Stimulated activated effector memory CD8-positive, alpha-beta T cell treated with anti-CD3 and anti-CD28 coated beads, Interleukin-12 subunit alpha, Interleukin-12 subunit beta, amount 100 ng/mL, for 72 hours (primary cell): Measurements from ENCODE around the gene EEIG2.
"Not testable (repeated sequence)": the region's sequence is repeated elsewhere in the genome, so short reads cannot be mapped to it uniquely, and the experiment has no call there.

Source experiments
- ATAC-seq: fragments of 150-1000 bp; cut with Tn5 transposase; 2 replicates; pipeline ENCODE4 v1.10.0; 2021
- DNase-seq, 2 donors: peaks; one replicate each; pipeline ENCODE4 v3.0.0; 2021 to 2022; ENCODE audit warnings: low spot score in 2 of 2
- H3K27ac Mint-ChIP-seq: one replicate; pipeline ENCODE4 v1.8.0; 2022; ENCODE audit warnings: mild to moderate bottlenecking, mixed read lengths
- H3K36me3 Mint-ChIP-seq: one replicate; pipeline ENCODE4 v1.8.0; 2022; ENCODE audit warnings: mild to moderate bottlenecking, mixed read lengths
- H3K4me1 Mint-ChIP-seq: one replicate; pipeline ENCODE4 v1.8.0; 2022; ENCODE audit warnings: mixed read lengths
- H3K4me3 Mint-ChIP-seq: one replicate; pipeline ENCODE4 v1.8.0; 2022; ENCODE audit warnings: mild to moderate bottlenecking, mixed read lengths
- H3K9me3 Mint-ChIP-seq: one replicate; pipeline ENCODE4 v1.8.0; 2022; ENCODE audit warnings: mixed read lengths

Gene EEIG2

DNA sequence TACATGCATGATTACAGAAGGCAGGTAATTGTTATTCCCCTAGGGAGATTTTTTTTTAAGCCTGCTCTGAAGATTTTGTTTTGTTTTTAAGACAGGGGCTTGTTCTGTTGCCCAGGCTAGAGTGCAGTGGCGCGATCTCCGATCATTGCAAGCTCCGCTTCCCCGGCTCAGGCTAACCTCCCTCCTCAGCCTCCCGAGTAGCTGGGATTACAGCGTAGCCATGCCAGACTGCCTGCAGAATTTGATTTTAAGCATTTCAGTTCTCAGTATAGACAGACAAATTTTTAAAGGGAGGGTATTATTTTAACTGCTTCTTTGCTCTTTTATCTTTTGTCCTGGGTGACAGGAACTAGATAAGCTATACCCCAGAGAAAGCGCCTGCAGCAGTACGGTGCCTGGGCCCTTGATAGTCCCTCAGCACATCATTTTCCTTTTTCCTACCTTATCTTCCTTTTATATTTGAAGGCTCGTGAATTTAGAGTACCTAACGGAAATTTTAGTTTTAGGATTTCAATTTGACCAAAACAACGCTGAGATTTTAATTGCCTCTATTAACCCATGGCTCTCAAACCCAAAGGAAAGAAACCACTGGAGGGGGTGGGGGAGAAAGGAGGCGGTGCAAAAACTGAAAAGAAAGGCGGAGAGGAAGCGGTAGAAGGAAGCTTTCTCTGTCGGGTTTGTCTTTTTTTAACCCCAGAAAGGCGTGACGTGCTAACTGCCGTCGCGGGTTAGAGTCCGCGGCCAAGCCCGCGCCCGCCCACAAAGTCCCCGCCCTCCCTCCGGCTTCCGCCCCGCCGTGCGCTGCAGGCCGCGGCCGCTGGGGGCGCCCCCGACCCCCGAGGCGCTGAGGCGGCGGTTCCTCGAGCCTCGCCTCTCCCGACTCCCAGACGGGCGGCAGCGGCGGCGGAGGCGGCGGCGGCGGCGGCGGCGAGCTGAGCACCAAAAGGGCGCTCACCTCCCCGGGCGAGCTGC is at the start of gene EEIG2:
Gene EEIG2 (plus strand): TSS at position 886 of the 972 bp plus-strand sequence. CDS start 329 bp downstream, outside the sequence.
- Mint-ChIP-seq H3K27ac (peak within 1 kb of the TSS; percentile 77), H3K9me3 (no peaks in the 10 kb centered on the region), H3K4me3 (peak within 1 kb of the TSS; percentile 92), H3K4me1 (peaks cover 25% of the 10 kb centered on the region), H3K36me3 (peaks cover 12% of the 10 kb centered on the region)
- peak; percentile 92 to 96 for DNase-seq
- peak; percentile 87 for ATAC-seq

DNA sequence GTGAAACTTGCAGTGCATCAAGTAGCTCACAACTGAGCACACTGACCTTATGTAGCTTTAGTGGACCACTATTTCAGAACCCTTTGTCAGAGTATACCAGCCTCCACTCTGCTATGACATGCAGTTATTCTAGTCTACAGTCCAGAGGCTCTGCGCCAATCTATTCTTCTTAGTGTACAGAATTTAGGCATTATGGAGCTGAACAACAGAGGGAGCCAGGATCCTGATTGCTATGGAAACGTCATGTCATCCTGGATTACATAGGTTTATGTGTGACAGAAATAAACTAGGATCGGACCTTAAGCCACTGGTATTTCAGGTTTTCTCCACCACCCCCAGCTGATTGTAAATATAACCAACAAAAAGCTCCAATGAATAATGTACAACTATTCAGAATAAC is 48.1 kb upstream of the EEIG2 start:
- Mint-ChIP-seq H3K4me1 (no peaks in the 10 kb centered on the region), H3K9me3 (no peaks in the 10 kb centered on the region), H3K4me3 (no peak overlapping the region), H3K36me3 (no peaks in the 10 kb centered on the region), H3K27ac (no peak overlapping the region)
- DNase-seq (no peak), ATAC-seq (no peak)

DNA sequence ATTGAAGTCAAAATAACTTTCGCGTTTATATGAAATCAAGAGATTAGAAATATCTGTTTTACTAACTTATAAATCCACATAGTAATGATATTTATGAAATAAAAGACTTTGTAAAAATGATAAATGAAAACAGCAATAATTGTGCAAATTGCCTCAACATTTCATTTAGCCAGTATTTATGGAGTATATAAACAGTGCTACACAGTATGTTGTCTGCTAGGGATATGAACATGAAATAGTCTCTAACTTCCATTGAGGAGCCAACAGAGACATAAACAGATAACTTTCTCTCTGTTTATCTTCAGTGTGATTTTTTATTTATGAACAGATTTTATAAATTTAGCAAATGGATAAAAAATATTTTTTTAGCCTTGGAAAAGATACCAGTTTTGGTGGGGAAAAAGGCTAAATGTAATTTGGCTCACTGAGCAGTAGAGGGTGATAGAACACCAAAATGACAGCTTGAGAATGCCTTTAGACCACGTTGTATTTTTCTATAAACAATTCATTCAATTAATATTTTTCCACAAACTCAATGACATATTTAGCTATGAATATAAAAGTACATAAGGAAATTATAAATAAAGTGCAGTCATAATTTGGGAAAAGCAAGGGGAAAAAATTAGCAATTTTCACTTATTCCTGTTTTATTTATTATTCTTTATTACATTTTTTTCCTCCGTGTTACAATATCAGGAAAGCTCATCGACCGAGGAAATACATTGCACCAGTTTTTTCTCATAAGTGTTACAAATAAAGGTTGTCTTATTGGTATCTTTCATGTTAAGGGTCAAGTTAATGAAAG is 47.5 kb upstream of the EEIG2 start:
- no peaks in the 10 kb centered on the region for H3K36me3 Mint-ChIP-seq
- H3K9me3 Mint-ChIP-seq: no peaks in the 10 kb centered on the region
- H3K4me3 Mint-ChIP-seq: no peak overlapping the region
- ATAC-seq (no peak), DNase-seq (no peak)
- no peak overlapping the region for H3K27ac Mint-ChIP-seq
- H3K4me1 Mint-ChIP-seq: no peaks in the 10 kb centered on the region

DNA sequence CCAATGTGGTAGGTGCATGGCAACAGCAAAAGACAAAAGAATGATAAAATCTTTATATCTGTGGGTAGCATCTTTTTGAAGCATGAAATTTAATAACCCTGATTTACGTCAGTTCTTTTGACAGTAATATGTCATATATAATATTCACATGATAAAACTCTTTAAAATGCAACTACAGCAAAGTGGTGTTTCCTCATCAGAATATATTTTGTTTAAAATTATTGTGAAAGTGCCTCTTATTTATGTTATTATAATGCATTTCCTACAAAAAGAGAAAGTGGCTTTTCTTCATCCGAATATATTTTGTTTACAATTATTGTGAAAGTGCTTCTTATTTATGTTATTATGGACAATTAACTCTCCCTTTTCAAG is 46.9 kb upstream of the EEIG2 start:
- Mint-ChIP-seq H3K27ac (no peak overlapping the region), H3K4me1 (no peaks in the 10 kb centered on the region), H3K4me3 (no peak overlapping the region), H3K9me3 (no peaks in the 10 kb centered on the region), H3K36me3 (no peaks in the 10 kb centered on the region)
- ATAC-seq: no peak
- DNase-seq: no peak

DNA sequence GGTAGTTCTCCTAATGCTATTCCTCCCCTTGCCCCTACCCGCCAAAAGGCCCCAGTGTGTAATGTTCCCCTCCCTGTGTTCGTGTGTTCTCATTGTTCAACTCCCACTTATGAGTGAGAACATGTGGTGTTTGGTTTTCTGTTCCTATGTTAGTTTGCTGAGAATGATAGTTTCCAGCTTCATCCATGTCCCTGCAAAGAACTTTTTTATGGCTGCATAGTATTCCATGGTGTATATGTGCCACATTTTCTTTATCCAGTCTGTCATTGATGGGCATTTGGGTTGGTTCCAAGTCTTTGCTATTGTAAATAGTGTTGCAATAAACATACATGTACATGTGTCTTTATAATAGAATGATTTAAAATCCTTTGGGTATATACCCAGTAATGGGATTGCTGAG is 46.0 kb upstream of the EEIG2 start:
- not testable (repeated sequence) for H3K9me3 Mint-ChIP-seq, H3K4me3 Mint-ChIP-seq, H3K36me3 Mint-ChIP-seq, DNase-seq, H3K4me1 Mint-ChIP-seq, H3K27ac Mint-ChIP-seq, ATAC-seq

DNA sequence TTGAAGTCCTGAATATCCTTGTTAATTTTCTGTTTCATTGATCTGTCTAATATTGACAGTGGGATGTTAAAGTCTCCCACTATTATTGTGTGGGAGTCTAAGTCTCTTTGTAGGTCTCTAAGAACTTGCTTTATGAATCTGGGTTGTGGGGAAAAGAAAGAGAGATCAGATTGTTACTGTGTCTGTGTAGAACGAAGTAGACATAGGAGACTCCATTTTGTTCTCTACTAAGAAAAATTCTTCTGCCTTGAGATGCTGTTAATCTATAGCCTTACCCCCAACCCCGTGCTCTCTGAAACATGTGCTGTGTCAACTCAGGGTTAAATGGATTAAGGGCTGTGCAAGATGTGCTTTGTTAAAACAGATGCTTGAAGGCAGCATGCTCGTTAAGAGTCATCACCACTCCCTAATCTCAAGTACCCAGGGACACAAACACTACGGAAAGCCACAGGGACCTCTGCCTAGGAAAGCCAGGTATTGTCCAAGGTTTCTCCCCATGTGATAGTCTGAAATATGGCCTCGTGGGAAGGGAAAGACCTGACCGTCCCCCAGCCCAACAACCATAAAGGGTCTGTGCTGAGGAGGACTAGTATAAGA is 42.5 kb upstream of the EEIG2 start:
- not testable (repeated sequence) for H3K27ac Mint-ChIP-seq, DNase-seq, H3K4me3 Mint-ChIP-seq, H3K36me3 Mint-ChIP-seq, ATAC-seq, H3K9me3 Mint-ChIP-seq, H3K4me1 Mint-ChIP-seq

DNA sequence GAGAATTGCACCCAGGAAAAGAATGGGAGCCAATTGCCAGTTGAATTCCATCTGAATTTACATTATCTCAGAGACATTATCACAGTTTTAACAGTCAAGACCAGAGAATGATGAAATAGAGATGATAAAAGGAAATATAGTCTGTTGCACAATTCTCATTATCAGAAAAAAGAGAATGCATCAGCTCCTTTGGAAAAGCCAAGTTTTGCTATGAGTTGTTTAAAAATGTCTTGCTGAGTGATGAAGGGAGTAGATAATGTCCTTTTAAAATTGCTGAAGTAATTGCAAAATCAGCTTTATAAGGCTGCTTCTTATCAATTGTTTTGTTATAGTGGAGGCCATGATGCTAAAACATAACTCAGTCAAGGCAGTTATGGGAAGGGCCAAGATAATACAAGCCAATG is 37.9 kb upstream of the EEIG2 start:
- Mint-ChIP-seq H3K27ac (no peak overlapping the region), H3K4me1 (no peaks in the 10 kb centered on the region), H3K9me3 (peaks cover 3% of the 10 kb centered on the region), H3K36me3 (no peaks in the 10 kb centered on the region), H3K4me3 (no peak overlapping the region)
- no peak for DNase-seq
- no peak for ATAC-seq

DNA sequence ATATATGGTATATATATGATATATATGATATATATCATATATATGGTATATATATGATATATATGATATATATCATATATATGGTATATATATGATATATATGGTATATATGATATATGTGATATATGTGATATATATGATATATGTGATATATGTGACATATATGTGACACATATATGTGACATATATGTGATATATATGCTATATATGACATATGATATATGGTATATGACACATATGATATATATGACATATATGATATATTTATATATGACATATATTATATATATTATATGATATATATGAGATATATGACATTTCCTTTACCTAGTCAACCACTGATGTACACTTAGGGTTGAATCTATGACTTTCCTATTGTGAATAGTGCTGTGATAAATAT is 36.1 kb upstream of the EEIG2 start:
- no peak overlapping the region for H3K27ac Mint-ChIP-seq
- no peak overlapping the region for H3K4me3 Mint-ChIP-seq
- H3K36me3 Mint-ChIP-seq: no peaks in the 10 kb centered on the region
- DNase-seq (no peak), ATAC-seq (no peak)
- peaks cover 3% of the 10 kb centered on the region for H3K9me3 Mint-ChIP-seq
- no peaks in the 10 kb centered on the region for H3K4me1 Mint-ChIP-seq

DNA sequence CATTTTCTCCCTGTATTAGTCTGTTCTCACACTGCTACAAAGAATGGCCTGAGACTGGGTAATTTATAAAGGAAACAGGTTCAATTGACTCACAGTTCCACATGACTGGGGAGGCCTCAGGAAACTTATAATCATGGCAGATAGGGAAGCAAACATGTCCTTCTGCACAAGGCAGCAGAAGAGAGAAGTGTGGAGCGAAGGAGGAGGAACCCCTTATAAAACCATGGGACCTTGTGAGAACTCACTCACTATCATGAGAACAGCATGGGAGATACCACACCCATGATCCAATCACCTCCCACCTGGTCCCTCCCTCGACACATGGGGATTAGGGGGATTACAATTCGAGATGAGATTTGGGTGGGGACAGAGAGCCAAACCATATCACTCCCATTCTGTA is 35.2 kb upstream of the EEIG2 start:
- Mint-ChIP-seq H3K9me3 (peaks cover 3% of the 10 kb centered on the region), H3K4me3 (no peak overlapping the region), H3K4me1 (no peaks in the 10 kb centered on the region), H3K27ac (no peak overlapping the region), H3K36me3 (no peaks in the 10 kb centered on the region)
- DNase-seq (no peak), ATAC-seq (no peak)

DNA sequence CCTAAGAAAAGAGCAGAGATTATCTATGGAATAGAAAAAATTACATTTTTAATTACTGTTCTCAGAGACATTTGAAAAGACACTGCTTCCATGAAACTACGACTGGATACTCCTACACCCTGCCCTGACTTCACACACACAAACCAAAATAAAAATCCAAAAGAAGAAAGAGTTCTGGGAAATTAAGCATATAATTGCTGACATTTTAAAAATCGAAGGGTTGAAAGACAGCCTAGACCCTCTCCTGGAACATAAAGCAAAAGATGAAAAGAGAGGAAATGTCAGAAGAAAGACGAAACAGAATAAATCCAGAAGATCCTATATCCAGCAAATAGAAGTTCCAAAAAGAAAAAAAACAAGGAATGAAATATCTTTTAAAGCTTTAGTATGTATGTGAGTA is 32.8 kb upstream of the EEIG2 start:
- Mint-ChIP-seq H3K36me3 (no peaks in the 10 kb centered on the region), H3K4me3 (no peak overlapping the region), H3K9me3 (peaks cover 3% of the 10 kb centered on the region), H3K27ac (no peak overlapping the region), H3K4me1 (no peaks in the 10 kb centered on the region)
- no peak for ATAC-seq
- no peak for DNase-seq

DNA sequence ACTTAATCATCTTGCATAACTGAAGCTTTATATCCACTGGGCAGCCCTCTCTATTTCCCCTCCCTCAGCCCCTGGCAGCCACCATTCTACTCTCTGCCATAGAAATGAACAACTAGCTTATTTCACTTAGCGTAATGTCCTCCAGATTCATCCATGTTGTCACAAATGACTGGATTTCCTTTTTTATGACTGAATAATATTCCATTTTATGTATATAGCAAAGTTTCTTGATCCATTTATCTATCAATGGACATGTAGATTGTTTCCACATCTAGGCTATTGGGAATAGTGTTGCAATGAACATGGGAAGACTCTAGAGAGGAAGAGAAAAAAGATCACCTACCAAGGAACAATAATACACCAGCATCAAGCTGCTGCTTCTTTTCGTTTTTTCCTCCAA is 32.1 kb upstream of the EEIG2 start:
- Mint-ChIP-seq H3K4me3 (no peak overlapping the region), H3K27ac (no peak overlapping the region), H3K9me3 (peaks cover 3% of the 10 kb centered on the region), H3K4me1 (no peaks in the 10 kb centered on the region), H3K36me3 (no peaks in the 10 kb centered on the region)
- ATAC-seq (no peak), DNase-seq (no peak)

DNA sequence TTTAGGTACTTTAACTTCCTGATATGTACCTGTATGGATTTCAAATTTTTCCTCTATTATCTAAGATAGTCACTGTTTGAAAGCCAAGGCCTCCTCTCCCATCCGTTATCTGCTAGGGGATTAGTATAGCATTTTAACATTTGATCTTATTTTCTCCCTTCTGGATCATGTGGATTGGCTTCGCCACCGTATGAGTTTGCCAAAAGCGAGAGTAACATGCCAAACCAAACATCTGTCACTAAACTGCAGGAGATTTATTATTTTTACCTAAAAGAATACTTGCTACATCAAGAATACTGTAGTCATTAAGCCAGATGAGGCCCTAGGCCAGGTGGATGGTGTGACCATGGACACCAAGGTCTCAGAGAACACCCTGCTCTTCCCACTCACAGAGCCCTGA is 28.5 kb upstream of the EEIG2 start:
- ATAC-seq: no peak
- Mint-ChIP-seq H3K4me1 (peaks cover 9% of the 10 kb centered on the region), H3K9me3 (no peaks in the 10 kb centered on the region), H3K27ac (no peak overlapping the region), H3K36me3 (no peaks in the 10 kb centered on the region), H3K4me3 (no peak overlapping the region)
- DNase-seq: no peak

DNA sequence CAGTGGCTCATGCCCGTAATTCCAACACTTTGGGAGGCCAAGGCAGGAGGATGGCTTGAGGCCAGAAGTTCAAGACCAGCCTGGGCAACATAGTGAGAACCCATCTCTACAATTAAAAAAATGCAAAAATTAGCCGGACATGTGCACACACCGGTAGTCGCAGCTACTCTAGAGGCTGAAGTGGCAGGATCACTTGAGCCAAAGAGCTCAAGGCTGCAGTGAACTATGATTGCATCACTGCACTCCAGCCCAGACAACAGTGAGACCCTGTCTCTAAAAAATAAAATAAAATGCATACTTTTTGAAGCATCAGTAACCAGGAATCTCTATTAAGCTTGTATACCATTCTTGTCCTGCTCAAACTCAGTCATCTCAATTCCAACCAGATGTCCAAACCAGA is 27.2 kb upstream of the EEIG2 start:
- no peak overlapping the region for H3K27ac Mint-ChIP-seq
- DNase-seq (no peak), ATAC-seq (no peak)
- H3K4me3 Mint-ChIP-seq: no peak overlapping the region
- no peaks in the 10 kb centered on the region for H3K9me3 Mint-ChIP-seq
- peaks cover 9% of the 10 kb centered on the region for H3K4me1 Mint-ChIP-seq
- no peaks in the 10 kb centered on the region for H3K36me3 Mint-ChIP-seq

DNA sequence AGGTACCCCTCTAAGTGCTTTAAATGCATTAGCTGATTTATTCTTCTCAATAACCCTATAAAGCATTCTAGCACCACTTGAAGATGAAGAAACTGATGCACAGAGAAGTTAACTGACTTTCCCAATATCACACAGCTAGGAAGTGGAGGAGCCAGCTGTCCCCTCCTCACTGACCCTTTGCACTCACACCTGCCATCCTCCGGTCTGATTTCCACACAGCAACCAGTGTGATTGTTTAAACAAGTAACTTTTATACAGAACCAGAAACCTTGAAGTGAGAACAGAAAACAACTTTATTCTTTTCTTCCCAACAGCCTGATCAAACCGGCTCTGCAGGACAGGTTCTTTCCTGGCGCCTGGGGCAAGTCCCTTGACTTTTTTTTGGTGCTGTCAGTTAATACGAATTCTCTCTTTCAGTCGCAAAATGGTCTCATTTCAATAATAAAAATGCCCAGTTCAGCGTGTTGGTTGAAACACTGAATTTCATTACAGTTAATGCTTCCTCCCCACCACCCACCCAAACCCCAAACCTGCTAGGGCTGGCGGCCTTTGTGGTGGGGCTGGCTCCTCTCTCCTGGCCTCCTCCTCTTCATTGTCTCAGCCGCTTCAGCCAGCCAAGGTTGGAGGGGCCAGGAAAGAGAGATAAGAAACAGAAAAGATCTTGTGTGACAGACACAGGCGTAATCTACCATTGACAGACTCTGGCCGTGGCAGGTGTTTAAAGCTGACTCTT is 26.4 kb upstream of the EEIG2 start:
- DNase-seq: peak in 1 of 2 donors; percentile 58
- Mint-ChIP-seq H3K9me3 (no peaks in the 10 kb centered on the region), H3K36me3 (no peaks in the 10 kb centered on the region), H3K27ac (no peak overlapping the region), H3K4me3 (peak overlapping the region; percentile 24), H3K4me1 (peaks cover 9% of the 10 kb centered on the region)
- ATAC-seq: peak; percentile 83

DNA sequence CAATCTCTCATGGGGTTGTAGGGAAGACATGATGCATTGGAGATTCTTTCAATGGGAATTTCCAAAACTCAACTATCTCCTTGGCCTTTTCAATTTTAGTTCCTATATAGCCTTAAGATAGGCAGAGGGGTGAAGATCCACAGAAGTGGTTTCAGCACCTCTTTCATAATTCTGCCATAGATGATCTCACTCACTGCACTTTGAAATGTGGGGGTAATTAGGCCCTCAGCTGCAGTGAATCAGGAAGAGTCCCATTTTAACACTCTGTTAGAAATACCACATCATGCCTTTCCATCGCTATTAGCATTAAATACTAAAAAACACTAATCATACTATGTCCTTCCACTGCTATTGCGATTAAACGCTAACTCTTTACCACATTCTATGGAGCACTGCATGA is 25.1 kb upstream of the EEIG2 start:
- no peak for ATAC-seq

More for the DNA sequence above, 25.1 kb upstream of the EEIG2 start:
- Mint-ChIP-seq H3K4me3 (no peak overlapping the region), H3K27ac (no peak overlapping the region), H3K9me3 (no peaks in the 10 kb centered on the region), H3K4me1 (peaks cover 9% of the 10 kb centered on the region), H3K36me3 (no peaks in the 10 kb centered on the region)
- DNase-seq: no peak
